Measurements from ENCODE around the gene NDUFS1. TPM values are rescaled to one million over a fixed set of nuclear protein-coding genes. Genes with fewer than 3 reads are reported as not detected.
"Not testable (repeated sequence)": the region's sequence is repeated elsewhere in the genome, so short reads cannot be mapped to it uniquely, and the experiment has no call there.

The NDUFS1 gene
- total RNA-seq, 1 experiment from 2014 or later: 123 TPM

DNA sequence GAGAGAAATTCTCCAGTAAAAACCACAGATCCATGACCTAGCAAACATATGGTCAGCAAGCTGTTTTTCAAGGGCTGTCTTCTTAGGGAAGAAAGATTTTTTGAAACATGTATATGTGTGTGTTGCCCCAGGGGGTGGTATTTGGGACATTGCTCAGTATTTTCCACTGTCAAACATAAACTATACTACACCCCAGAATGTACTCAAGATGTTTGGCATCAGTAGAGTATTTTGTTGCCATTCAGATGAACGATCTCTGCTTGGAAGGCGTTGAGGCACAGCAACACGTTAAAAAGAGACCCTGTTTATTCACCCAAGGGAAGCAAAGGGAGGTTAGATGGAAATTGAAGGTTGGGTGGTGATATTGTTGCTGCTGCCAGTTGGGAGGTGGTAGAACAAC lies 30.4 kb upstream of the NDUFS1 start:
- Mint-ChIP-seq H3K27ac (ENCODE audit: unreplicated experiment) (no peak overlapping the region), H3K4me1 (ENCODE audit: low read depth, unreplicated experiment) (no peaks in the 10 kb centered on the region), H3K36me3 (ENCODE audit: insufficient read depth, unreplicated experiment) (no peaks in the 10 kb centered on the region), H3K4me3 (ENCODE audit: unreplicated experiment) (no peak overlapping the region), H3K9me3 (ENCODE audit: unreplicated experiment) (no peaks in the 10 kb centered on the region), H3K27me3 (ENCODE audit: insufficient read depth, unreplicated experiment) (peaks cover 7% of the 10 kb centered on the region)
- H3K27me3 ChIP-seq (replicated peaks; ENCODE audit: control insufficient read depth, insufficient read depth, low read length): no peaks in the 10 kb centered on the region
- BruUV-seq (replicated peaks): no TSS peak
- no peak overlapping the region for H3K4me3 ChIP-seq (ENCODE audit: low read depth, low read length)
- H3K4me1 ChIP-seq: no peaks in the 10 kb centered on the region
- no peaks in the 10 kb centered on the region for H3K9me3 ChIP-seq
- POLR2A ChIA-PET: interaction anchor here (0.8 kb wide), 1 partner anchor 15 kb away, joined by 4 read pairs; no protein-coding TSS in a partner anchor
- H3K36me3 ChIP-seq (ENCODE audit: control insufficient read depth, insufficient read depth, low read length): no peaks in the 10 kb centered on the region
- TF ChIP-seq, protein P1, sequence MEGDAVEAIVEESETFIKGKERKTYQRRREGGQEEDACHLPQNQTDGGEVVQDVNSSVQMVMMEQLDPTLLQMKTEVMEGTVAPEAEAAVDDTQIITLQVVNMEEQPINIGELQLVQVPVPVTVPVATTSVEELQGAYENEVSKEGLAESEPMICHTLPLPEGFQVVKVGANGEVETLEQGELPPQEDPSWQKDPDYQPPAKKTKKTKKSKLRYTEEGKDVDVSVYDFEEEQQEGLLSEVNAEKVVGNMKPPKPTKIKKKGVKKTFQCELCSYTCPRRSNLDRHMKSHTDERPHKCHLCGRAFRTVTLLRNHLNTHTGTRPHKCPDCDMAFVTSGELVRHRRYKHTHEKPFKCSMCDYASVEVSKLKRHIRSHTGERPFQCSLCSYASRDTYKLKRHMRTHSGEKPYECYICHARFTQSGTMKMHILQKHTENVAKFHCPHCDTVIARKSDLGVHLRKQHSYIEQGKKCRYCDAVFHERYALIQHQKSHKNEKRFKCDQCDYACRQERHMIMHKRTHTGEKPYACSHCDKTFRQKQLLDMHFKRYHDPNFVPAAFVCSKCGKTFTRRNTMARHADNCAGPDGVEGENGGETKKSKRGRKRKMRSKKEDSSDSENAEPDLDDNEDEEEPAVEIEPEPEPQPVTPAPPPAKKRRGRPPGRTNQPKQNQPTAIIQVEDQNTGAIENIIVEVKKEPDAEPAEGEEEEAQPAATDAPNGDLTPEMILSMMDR (IDR thresholded peaks at IDR 0.05; ENCODE audit: insufficient read depth in 1 of 2, low read depth in 1 of 2, low read length in 1 of 2, severe bottlenecking in 1 of 2, unreplicated experiment in 1 of 2): no peak
- DNase-seq: no peak
- CTCF ChIA-PET: no interaction called here
- intact Hi-C loops (cut with micrococcal nuclease; ENCODE audit: unreplicated experiment): no loop called here

DNA sequence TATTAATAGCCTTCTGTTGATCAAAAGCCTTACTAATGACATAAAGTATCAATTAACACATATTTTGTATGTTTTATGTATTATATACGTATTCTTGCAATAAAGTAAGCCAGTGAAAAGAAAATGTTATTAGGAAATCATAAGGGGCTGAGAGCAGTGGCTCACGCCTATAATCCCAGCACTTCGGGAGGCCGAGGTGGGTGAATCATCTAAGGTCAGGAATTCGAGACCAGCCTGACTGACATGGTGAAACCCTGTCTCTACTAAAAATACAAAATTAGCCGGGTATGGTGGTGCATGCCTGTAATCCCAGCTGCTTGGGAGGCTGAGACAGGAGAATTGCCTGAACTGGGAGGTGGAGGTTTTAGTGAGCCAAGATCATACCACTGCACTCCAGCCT lies 22.3 kb upstream of the NDUFS1 start:
- intact Hi-C loops (cut with micrococcal nuclease; ENCODE audit: unreplicated experiment); DNase-seq; H3K27ac Mint-ChIP-seq (ENCODE audit: unreplicated experiment); H3K9me3 ChIP-seq; H3K4me1 ChIP-seq; BruUV-seq (replicated peaks); H3K27me3 ChIP-seq (replicated peaks; ENCODE audit: control insufficient read depth, insufficient read depth, low read length); H3K36me3 ChIP-seq (ENCODE audit: control insufficient read depth, insufficient read depth, low read length); H3K36me3 Mint-ChIP-seq (ENCODE audit: insufficient read depth, unreplicated experiment); H3K4me3 ChIP-seq (ENCODE audit: low read depth, low read length); POLR2A ChIA-PET; H3K4me1 Mint-ChIP-seq (ENCODE audit: low read depth, unreplicated experiment); H3K27me3 Mint-ChIP-seq (ENCODE audit: insufficient read depth, unreplicated experiment); H3K9me3 Mint-ChIP-seq (ENCODE audit: unreplicated experiment); H3K4me3 Mint-ChIP-seq (ENCODE audit: unreplicated experiment); CTCF ChIA-PET: not testable (repeated sequence)

DNA sequence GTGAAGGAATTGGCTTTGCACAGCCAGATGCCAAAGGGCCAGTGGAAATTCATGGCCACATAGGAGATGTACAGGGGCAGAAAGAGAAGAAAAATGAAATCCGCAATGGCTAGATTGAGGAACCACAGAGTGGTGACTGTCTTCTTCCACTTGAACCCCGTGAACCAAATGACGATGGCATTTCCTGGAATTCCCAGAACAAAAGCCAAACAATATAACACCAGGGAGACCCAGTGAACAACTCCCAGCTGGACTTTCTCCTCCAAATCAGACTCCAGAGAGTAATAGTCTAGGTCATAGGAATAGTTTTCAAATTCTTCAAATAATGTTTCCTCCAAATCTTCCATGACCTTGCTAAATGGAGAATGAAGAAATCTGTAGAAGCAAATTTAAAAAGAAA lies 17.7 kb upstream of the NDUFS1 start:
- POLR2A ChIA-PET: no interaction called here
- no peaks in the 10 kb centered on the region for H3K36me3 Mint-ChIP-seq (ENCODE audit: insufficient read depth, unreplicated experiment)
- DNase-seq: no peak
- H3K4me3 Mint-ChIP-seq (ENCODE audit: unreplicated experiment): no peak overlapping the region
- no peaks in the 10 kb centered on the region for H3K4me1 Mint-ChIP-seq (ENCODE audit: low read depth, unreplicated experiment)
- no peak overlapping the region for H3K27ac Mint-ChIP-seq (ENCODE audit: unreplicated experiment)
- intact Hi-C loops (cut with micrococcal nuclease; ENCODE audit: unreplicated experiment): no loop called here
- CTCF ChIA-PET: no interaction called here
- no peaks in the 10 kb centered on the region for H3K9me3 Mint-ChIP-seq (ENCODE audit: unreplicated experiment)
- no peak overlapping the region for H3K4me3 ChIP-seq (ENCODE audit: low read depth, low read length)
- H3K9me3 ChIP-seq: no peaks in the 10 kb centered on the region; the same call in 1 of the 2 replicates
- no peaks in the 10 kb centered on the region for H3K27me3 ChIP-seq (replicated peaks; ENCODE audit: control insufficient read depth, insufficient read depth, low read length)
- TF ChIP-seq, protein P1 (IDR thresholded peaks at IDR 0.05; ENCODE audit: insufficient read depth in 1 of 2, low read depth in 1 of 2, low read length in 1 of 2, severe bottlenecking in 1 of 2, unreplicated experiment in 1 of 2): no peak
- H3K4me1 ChIP-seq: no peaks in the 10 kb centered on the region
- no peaks in the 10 kb centered on the region for H3K27me3 Mint-ChIP-seq (ENCODE audit: insufficient read depth, unreplicated experiment)
- BruUV-seq (replicated peaks): no TSS peak
- H3K36me3 ChIP-seq (ENCODE audit: control insufficient read depth, insufficient read depth, low read length): no peaks in the 10 kb centered on the region

DNA sequence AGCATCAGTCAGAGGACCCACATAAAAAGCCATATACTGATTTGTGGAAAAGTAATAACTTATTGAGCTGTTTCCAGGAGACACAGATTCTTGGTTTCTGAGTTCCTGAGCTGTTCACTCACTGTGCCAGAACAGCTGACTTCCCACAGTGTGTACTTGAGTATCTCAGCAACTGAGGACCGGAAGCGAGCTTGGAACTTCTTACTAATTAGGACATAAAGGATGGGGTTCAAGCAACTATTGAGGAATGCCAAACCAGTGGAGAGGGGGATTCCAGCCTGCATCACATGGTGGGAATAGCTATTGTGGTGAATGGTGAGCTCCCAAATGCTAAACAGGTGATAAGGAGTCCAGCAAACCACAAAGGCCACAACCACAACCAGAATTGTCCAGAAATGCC lies 16.9 kb upstream of the NDUFS1 start:
- Mint-ChIP-seq H3K27ac (ENCODE audit: unreplicated experiment) (no peak overlapping the region), H3K4me1 (ENCODE audit: low read depth, unreplicated experiment) (no peaks in the 10 kb centered on the region), H3K27me3 (ENCODE audit: insufficient read depth, unreplicated experiment) (no peaks in the 10 kb centered on the region), H3K9me3 (ENCODE audit: unreplicated experiment) (no peaks in the 10 kb centered on the region), H3K4me3 (ENCODE audit: unreplicated experiment) (no peak overlapping the region), H3K36me3 (ENCODE audit: insufficient read depth, unreplicated experiment) (no peaks in the 10 kb centered on the region)
- ChIA-PET POLR2A (no interaction called here), CTCF (no interaction called here)
- intact Hi-C loops (cut with micrococcal nuclease; ENCODE audit: unreplicated experiment): no loop called here
- TF ChIP-seq, protein P1 (IDR thresholded peaks at IDR 0.05; ENCODE audit: insufficient read depth in 1 of 2, low read depth in 1 of 2, low read length in 1 of 2, severe bottlenecking in 1 of 2, unreplicated experiment in 1 of 2): no peak
- H3K36me3 ChIP-seq (ENCODE audit: control insufficient read depth, insufficient read depth, low read length): no peaks in the 10 kb centered on the region
- H3K27me3 ChIP-seq (replicated peaks; ENCODE audit: control insufficient read depth, insufficient read depth, low read length): no peaks in the 10 kb centered on the region
- no TSS peak for BruUV-seq (replicated peaks)
- no peak overlapping the region for H3K4me3 ChIP-seq (ENCODE audit: low read depth, low read length)
- H3K9me3 ChIP-seq: no peaks in the 10 kb centered on the region; the same call in 1 of the 2 replicates
- no peaks in the 10 kb centered on the region for H3K4me1 ChIP-seq
- DNase-seq: no peak
